Measurements from ENCODE around the gene GRK1. TPM values are rescaled to one million over a fixed set of nuclear protein-coding genes. Genes with fewer than 3 reads are reported as not detected.
"Not testable (repeated sequence)": the region's sequence is repeated elsewhere in the genome, so short reads cannot be mapped to it uniquely, and the experiment has no call there.

Gene GRK1
- total RNA-seq, 1 donor from 2014 or later, result 0.07 TPM

- Mint-ChIP-seq H3K36me3 (ENCODE audit: low read depth) (no peaks in the 10 kb centered on the region), H3K4me1 (ENCODE audit: low read depth) (peaks cover 3% of the 10 kb centered on the region), H3K27ac (ENCODE audit: unreplicated experiment) (no peak overlapping the region), H3K4me3 (ENCODE audit: unreplicated experiment) (no peak overlapping the region), H3K9me3 (ENCODE audit: low read depth) (no peaks in the 10 kb centered on the region), H3K27me3 (ENCODE audit: low read depth) (peaks cover 7% of the 10 kb centered on the region)
- no peak for TF ChIP-seq CTCF (IDR thresholded peaks at IDR 0.05)
- DNase-seq (ENCODE audit: low spot score), result peak; percentile 87
Measured at GRCh38 chr13:113742445-113743120, 75.6 kb downstream of the GRK1 start.

DNA sequence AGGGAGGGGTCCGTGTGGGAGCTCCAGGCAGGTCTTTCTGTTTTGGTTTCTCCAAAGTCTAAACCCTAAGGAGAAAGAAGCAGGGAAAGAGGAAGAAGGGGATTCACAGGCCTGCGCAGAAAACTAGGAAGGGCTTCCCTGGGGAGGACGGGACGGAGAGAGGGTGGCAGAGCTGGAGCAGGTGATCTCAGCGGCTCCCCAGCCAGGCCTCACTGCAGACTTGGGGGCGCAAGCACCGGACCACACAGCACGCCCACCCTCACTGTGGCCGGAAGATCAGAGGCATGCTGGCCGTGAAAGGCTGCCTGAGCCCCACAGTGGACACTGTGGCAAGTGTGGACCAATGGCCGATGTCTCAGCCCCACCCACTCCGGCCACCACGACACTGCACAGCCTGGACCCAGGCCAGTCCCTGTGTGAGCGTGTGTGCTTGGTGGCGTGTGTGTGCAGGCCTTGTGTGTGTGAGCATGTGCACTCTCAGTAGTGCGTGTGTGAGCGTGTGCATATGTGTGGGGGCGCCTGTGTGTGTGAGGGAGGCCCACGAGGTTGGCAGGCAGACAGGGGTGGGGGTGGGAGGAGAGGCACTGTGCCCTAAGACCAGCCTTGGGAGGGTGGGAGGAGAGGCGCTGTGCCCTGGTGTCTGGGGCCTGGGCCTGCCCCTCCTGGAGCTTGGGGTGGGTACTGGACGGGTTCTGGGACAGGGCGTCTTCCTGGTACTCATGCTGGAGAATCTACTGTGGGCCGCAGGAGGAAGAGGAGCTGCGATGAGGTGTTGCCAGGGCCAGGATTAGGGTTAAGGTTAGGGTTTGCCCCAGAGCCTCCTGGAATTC lies 76.6 kb downstream of the GRK1 start:
- peaks cover 3% of the 10 kb centered on the region for H3K4me1 Mint-ChIP-seq (ENCODE audit: low read depth)
- no peak overlapping the region for H3K4me3 Mint-ChIP-seq (ENCODE audit: unreplicated experiment)
- TF ChIP-seq CTCF (IDR thresholded peaks at IDR 0.05), result no peak
- H3K27me3 Mint-ChIP-seq (ENCODE audit: low read depth), result peaks cover 4% of the 10 kb centered on the region
- H3K36me3 Mint-ChIP-seq (ENCODE audit: low read depth), result no peaks in the 10 kb centered on the region
- peak; percentile 47 for DNase-seq (ENCODE audit: low spot score)
- H3K27ac Mint-ChIP-seq (ENCODE audit: unreplicated experiment), result no peak overlapping the region
- H3K9me3 Mint-ChIP-seq (ENCODE audit: low read depth), result no peaks in the 10 kb centered on the region

- Mint-ChIP-seq H3K4me1 (ENCODE audit: low read depth) (peaks cover 3% of the 10 kb centered on the region), H3K36me3 (ENCODE audit: low read depth) (no peaks in the 10 kb centered on the region), H3K4me3 (ENCODE audit: unreplicated experiment) (no peak overlapping the region), H3K9me3 (ENCODE audit: low read depth) (no peaks in the 10 kb centered on the region), H3K27me3 (ENCODE audit: low read depth) (peaks cover 4% of the 10 kb centered on the region), H3K27ac (ENCODE audit: unreplicated experiment) (no peak overlapping the region)
- DNase-seq (ENCODE audit: low spot score), result peak; percentile 68
- TF ChIP-seq CTCF (IDR thresholded peaks at IDR 0.05), result no peak
Measured at GRCh38 chr13:113744197-113745000, 77.4 kb downstream of the GRK1 start.

DNA sequence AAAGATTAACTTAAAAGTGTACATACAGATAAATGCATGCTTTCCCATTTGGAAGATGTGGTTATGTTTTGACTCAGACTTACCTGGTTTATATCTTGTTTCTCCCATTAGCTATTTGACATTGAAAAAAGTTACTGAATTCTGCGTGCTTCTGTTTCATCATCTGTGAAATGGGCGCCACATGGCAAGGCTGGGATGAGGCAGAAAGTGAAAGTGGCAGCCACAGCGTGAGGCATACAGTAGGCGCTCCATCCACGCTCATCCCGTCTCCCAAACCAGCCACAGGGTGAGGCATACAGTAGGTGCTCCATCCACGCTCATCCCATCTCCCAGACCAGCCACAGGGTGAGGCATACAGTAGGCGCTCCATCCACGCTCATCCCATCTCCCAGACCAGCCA lies 78.0 kb downstream of the GRK1 start:
- no peak for DNase-seq (ENCODE audit: low spot score)
- Mint-ChIP-seq H3K4me1 (ENCODE audit: low read depth) (peaks cover 3% of the 10 kb centered on the region), H3K27me3 (ENCODE audit: low read depth) (peaks cover 4% of the 10 kb centered on the region), H3K36me3 (ENCODE audit: low read depth) (no peaks in the 10 kb centered on the region), H3K4me3 (ENCODE audit: unreplicated experiment) (no peak overlapping the region), H3K27ac (ENCODE audit: unreplicated experiment) (no peak overlapping the region), H3K9me3 (ENCODE audit: low read depth) (no peaks in the 10 kb centered on the region)
- no peak for TF ChIP-seq CTCF (IDR thresholded peaks at IDR 0.05)

DNA sequence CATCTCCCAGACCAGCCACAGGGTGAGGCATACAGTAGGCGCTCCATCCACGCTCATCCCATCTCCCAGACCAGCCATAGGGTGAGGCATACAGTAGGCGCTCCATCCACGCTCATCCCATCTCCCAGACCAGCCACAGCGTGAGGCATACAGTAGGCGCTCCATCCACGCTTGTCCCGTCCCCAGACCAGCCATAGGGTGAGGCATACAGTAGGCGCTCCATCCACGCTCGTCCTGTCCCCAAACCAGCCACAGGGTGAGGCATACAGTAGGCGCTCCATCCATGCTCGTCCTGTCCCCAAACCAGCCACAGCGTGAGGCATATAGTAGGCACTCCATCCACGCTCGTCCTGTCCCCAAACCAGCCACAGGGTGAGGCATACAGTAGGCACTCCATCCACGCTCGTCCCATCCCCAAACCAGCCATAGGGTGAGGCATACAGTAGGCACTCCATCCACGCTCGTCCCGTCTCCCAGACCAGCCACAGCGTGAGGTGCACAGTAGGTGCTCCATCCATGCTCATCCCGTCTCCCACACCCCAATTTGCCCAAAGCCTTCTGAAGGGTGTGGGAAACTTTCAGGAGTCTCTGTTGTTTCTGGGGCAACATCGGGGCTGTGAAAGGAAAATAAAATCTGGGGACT lies 78.6 kb downstream of the GRK1 start:
- not testable (repeated sequence) for DNase-seq (ENCODE audit: low spot score); H3K4me3 Mint-ChIP-seq (ENCODE audit: unreplicated experiment); H3K4me1 Mint-ChIP-seq (ENCODE audit: low read depth); H3K36me3 Mint-ChIP-seq (ENCODE audit: low read depth); H3K27me3 Mint-ChIP-seq (ENCODE audit: low read depth); H3K9me3 Mint-ChIP-seq (ENCODE audit: low read depth); H3K27ac Mint-ChIP-seq (ENCODE audit: unreplicated experiment)
